ENCODE measurements around the gene TSSC4. TPM values are rescaled to one million over a fixed set of nuclear protein-coding genes. Genes with fewer than 3 reads are reported as not detected.
A peak's percentile ranks its signal among the peaks of the same experiment; 100 is the strongest.

TSSC4 gene
- total and polyA plus RNA-seq, 9 of the 15 experiments (the other 6 are each of a cell fraction or from before 2014, with no cell fraction given) = 0.41 to 54.2 (median 11.0) TPM

GRCh38 chr11:2400069-2400761 is at the start of gene TSSC4 (continued):
- TF ChIP-seq CHD4 (IDR thresholded peaks at IDR 0.05; ENCODE audit: insufficient read depth, insufficient replicate concordance, low read depth, low read length, poor library complexity, severe bottlenecking) (no peak), ARID3B (CRISPR knock-in tag; IDR thresholded peaks at IDR 0.05; ENCODE audit: borderline replicate concordance) (no peak), ZNF165 (CRISPR knock-in tag; IDR thresholded peaks at IDR 0.05; ENCODE audit: borderline replicate concordance) (0 out of 2 replicates have a peak, but pooled peaks have one; percentile 44), ZC3H11A (IDR thresholded peaks at IDR 0.05; ENCODE audit: low read depth, low read length) (peak; percentile 77), MLX (CRISPR knock-in tag; conservative IDR thresholded peaks at IDR 0.05) (0 out of 4 replicates have a peak, but pooled peaks of 1 of the 2 experiments have one; percentile 85), MCM7 (IDR thresholded peaks at IDR 0.05) (no peak), GABPB1 (CRISPR knock-in tag; IDR thresholded peaks at IDR 0.05) (peak; percentile 100), SREBF1 (IDR thresholded peaks at IDR 0.05; ENCODE audit: borderline replicate concordance, low read depth, low read length) (0 out of 2 replicates have a peak, but pooled peaks have one; percentile 62), THRA (IDR thresholded peaks at IDR 0.05) (no peak), CEBPB (tag; IDR thresholded peaks at IDR 0.05) (peak; percentile 58), TAF7 (tag; IDR thresholded peaks at IDR 0.05) (no peak), ZNF134 (CRISPR knock-in tag; conservative IDR thresholded peaks at IDR 0.05) (peak; percentile 86), E2F8 (IDR thresholded peaks at IDR 0.05; ENCODE audit: low read depth, partially characterized antibody) (peak; percentile 97), CBFA2T3 (IDR thresholded peaks at IDR 0.05) (no peak), PHF21A (IDR thresholded peaks at IDR 0.05; ENCODE audit: borderline replicate concordance, low read depth) (no peak; the same call in 1 of the 2 replicates)

Data from K562 (cell line).